ENCODE data around the gene SPINK7.
A peak's percentile ranks its signal among the peaks of the same experiment; 100 is the strongest.
"Not testable (repeated sequence)": the region's sequence is repeated elsewhere in the genome, so short reads cannot be mapped to it uniquely, and the experiment has no call there.

Gene SPINK7

DNA sequence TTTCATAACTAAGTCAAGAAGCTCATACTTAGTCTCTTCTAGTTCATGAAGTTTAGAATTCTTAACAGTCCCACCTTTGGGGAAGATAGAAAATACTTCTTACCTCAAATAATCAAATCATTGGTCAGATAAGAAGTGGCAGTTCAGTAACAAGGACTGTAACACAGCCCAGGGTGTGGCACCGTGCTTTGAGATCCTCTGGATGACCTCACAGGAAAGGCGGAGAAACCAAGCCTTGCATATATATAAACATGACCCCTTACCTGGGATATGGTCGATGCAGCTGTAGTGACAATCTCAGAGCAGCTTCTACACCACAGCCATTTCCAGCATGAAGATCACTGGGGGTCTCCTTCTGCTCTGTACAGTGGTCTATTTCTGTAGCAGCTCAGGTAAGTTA, at the start of gene SPINK7:
TSS of gene SPINK7 (plus strand) at position 271 of the 400 bp plus-strand sequence. CDS start at position 332, 61 bp downstream.
- no peak for TF ChIP-seq ZFX (IDR thresholded peaks at IDR 0.05)
- TF ChIP-seq, protein P1, sequence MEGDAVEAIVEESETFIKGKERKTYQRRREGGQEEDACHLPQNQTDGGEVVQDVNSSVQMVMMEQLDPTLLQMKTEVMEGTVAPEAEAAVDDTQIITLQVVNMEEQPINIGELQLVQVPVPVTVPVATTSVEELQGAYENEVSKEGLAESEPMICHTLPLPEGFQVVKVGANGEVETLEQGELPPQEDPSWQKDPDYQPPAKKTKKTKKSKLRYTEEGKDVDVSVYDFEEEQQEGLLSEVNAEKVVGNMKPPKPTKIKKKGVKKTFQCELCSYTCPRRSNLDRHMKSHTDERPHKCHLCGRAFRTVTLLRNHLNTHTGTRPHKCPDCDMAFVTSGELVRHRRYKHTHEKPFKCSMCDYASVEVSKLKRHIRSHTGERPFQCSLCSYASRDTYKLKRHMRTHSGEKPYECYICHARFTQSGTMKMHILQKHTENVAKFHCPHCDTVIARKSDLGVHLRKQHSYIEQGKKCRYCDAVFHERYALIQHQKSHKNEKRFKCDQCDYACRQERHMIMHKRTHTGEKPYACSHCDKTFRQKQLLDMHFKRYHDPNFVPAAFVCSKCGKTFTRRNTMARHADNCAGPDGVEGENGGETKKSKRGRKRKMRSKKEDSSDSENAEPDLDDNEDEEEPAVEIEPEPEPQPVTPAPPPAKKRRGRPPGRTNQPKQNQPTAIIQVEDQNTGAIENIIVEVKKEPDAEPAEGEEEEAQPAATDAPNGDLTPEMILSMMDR (conservative IDR thresholded peaks at IDR 0.05), result no peak
- H3K27ac ChIP-seq, result no peak within 1 kb of the TSS

DNA sequence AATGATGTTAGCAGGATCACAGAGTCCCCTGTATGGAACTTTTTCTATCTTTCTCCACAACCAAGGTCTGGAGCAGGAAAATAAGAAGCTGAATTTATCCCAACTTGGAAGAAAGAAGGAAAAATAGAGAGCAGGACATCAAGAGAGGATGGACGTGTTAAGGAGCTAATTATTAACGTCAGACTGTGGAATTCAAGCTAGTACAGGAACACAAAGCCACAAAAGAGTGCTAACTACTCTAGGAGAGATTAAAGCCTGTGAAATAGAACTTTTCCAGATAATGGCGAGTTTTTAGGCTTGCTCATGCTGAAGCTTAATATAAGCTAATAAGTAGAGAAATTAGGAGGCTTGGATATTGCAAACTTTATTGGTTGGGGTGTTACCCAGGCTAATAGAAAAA, 44.3 kb upstream of the SPINK7 start:
- TF ChIP-seq, protein P1 (conservative IDR thresholded peaks at IDR 0.05), result no peak
- no peak for TF ChIP-seq ZFX (IDR thresholded peaks at IDR 0.05)
- H3K27ac ChIP-seq, result no peak overlapping the region

DNA sequence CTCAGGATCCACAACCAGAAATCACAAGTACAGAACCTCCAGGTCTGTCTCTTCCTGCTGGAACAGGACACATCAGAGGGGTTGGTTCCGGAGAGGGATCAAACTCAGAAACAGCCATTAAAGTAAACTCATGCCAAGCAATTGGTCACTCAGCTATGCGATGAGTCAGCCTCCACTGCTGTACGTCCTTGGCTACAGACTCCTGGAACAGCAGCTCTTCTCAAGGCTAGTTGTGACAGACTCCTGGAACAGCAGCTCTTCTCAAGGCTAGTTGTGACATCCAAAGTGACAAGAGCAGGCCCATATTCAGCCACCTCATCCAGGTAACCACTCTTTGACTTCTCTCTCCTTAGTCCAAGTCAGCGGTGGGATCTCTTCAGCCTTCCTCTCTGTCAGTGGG, 43.7 kb upstream of the SPINK7 start, which contains the start of gene SPINK13:
TSS of gene SPINK13 (plus strand) at position 229 of the 400 bp plus-strand sequence. CDS start 1,279 bp downstream, outside the sequence.
- TF ChIP-seq, protein P1 (conservative IDR thresholded peaks at IDR 0.05), result no peak
- no peak for TF ChIP-seq ZFX (IDR thresholded peaks at IDR 0.05)
- no peak within 1 kb of the TSS for H3K27ac ChIP-seq

DNA sequence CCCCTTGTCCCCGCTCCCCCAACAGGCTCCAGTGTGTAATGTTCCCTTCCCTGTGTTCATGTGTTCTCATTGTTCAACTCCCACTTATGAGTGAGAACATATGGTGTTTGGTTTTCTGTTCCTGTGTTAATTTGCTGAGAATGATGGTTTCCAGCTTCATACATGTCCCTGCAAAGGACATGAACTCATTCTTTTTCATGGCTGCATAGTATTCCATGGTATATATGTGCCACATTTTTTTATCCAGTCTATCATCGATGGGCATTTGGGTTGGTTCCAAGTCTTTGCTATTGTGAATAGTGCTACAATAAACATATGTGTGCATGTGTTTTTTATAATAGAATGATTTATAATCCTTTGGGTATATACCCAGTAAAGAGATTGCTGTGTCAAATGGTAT, 37.1 kb upstream of the SPINK7 start:
- H3K27ac ChIP-seq, result not testable (repeated sequence)

DNA sequence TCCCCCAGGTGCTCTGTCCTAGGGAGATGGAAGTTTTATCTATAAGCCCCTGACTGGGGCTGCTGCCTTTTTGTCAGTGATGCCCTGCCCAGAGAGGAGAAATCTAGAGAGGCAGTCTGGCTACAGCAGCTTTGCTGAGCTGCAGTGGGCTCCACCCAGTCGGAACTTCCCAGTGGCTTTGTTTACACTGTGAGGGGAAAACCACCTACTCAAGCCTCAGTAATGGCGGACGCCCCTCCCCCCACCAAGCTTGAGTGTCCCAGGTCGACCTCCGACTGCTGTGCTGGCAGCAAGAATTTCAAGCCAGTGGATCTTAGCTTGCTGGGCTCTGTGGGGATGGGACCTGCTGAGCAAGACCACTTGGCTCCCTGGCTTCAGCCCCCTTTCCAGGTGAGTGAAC, 31.3 kb upstream of the SPINK7 start:
- not testable (repeated sequence) for H3K27ac ChIP-seq

DNA sequence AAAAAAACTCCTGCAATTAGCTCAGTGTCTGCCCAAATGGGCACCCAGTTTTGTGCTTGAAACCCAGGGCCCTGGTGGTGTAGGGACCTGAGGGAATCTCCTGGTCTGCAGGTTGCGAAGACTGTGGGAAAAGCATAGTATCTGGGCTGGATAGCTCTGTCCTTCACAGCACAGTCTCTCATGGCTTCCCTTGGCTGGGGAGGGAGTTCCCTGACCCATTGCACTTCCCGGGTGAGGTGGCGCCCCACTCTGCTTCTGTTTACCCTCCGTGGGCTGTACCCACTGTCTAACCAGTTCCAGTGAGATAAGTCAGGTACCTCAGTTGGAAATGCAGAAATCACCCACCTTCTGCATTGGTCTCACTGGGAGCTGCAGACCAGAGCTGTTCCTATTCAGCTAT, 30.9 kb upstream of the SPINK7 start:
- H3K27ac ChIP-seq, result not testable (repeated sequence)

DNA sequence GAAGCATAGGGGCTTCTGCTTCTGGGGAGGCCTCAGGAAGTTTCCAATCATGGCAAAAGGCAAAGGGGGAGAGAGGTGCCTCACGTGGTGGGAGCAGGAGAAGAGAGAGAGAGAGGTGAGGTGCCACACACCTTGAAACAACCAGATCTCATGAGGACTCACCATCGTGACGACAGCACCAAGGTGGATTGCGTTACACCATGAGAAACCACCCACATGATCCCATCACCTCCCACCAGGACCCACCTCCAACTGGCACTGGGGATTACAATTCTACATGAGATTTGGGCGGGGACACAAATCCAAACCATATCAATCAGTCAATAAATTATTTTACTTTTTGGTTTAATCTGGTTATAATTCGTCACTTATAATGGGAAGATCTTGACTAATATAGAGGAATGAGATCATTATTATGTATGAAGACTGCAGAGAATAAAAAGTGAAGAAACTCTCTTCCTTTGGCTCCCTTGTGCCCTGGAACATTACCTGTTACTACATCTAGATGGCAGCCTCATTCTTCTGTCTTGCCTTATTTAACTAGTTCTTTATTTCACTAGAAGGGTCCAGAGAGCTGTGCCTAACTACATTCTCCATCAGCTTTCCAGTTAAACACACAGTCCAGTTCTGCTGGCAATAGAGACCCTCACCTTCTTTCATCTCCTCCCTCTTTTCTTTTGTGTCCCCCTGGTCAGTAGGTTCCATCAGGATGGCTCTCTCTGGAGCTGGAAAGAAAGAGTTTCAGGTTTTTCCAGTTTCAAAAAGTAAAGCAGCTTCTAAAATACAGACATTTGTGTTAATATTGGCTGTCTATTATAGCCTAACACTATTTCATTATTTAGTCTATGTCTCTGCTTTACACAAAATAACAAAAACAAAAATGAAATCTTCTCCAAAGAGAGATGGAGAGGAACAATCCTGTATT, 21.7 kb upstream of the SPINK7 start:
- no peak for TF ChIP-seq ZFX (IDR thresholded peaks at IDR 0.05)
- TF ChIP-seq, protein P1 (conservative IDR thresholded peaks at IDR 0.05), result peak; percentile 77
- no peak overlapping the region for H3K27ac ChIP-seq

DNA sequence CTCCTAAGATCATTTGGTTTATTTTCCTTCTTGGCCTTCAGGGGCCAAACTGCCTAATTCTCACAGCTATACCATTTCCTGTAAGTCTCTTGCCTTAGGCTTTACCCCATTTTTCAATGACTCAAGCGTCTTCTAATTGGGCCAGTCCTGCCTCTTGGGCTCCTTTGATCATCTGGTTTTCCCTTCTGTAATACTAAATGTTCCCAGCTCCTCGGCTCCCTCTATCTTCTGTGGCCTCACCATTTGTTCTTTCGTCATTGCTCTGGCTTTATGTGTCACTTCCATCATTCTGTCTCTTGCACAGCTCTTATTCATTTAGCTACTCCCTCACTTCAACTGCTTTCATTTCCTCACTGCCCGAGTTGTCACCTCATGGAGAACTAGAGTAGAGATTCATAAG, 14.5 kb upstream of the SPINK7 start:
- no peak for TF ChIP-seq ZFX (IDR thresholded peaks at IDR 0.05)
- TF ChIP-seq, protein P1 (conservative IDR thresholded peaks at IDR 0.05), result no peak
- H3K27ac ChIP-seq, result no peak overlapping the region

DNA sequence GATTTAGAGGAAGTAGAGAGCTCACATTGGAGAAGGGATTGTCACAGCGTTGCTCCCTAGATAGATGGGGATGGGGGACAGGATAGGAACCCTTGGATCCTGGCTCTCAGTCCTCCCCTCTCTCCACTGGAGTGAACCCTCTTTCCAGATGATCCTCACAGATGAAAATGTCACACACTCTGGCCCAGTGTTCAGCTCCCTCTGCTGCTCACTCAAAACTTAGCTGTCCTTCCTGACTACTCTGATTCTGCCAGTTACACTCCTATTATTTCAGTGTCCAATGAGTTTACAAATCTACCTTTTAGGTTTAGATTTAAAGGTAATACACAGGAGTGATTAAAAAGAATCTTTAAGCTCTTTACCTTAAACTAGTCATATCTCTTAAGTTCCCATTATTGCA, 5.8 kb upstream of the SPINK7 start:
- TF ChIP-seq, protein P1 (conservative IDR thresholded peaks at IDR 0.05), result peak; percentile 9
- no peak for TF ChIP-seq ZFX (IDR thresholded peaks at IDR 0.05)
- H3K27ac ChIP-seq, result no peak overlapping the region; the same call in 1 of the 2 replicates
